Measurements from ENCODE around the gene HABP2. TPM values are rescaled to one million over a fixed set of nuclear protein-coding genes. Genes with fewer than 3 reads are reported as not detected.

Gene HABP2
- total RNA-seq, 1 experiment from 2014 or later, result 0.09 TPM

- no peak for TF ChIP-seq ATF2 (CRISPR knock-in tag; IDR thresholded peaks at IDR 0.05; ENCODE audit: borderline replicate concordance, low read depth)
- TF ChIP-seq ZNF263 (CRISPR knock-in tag; IDR thresholded peaks at IDR 0.05; ENCODE audit: low read depth), result no peak
- no peak for TF ChIP-seq MYBL2 (CRISPR knock-in tag; IDR thresholded peaks at IDR 0.05)
- TF ChIP-seq ZBTB21 (CRISPR knock-in tag; IDR thresholded peaks at IDR 0.05; ENCODE audit: borderline replicate concordance), result no peak
- TF ChIP-seq CREM (CRISPR knock-in tag; IDR thresholded peaks at IDR 0.05), result no peak
Measured at GRCh38 chr10:113550365-113550764, 2.5 kb upstream of the HABP2 start (continued).

- H3K27me3 Mint-ChIP-seq (ENCODE audit: low read depth), result peaks cover 88% of the 10 kb centered on the region
- POLR2A ChIA-PET, result no interaction called here
- no peak overlapping the region for H3K4me3 Mint-ChIP-seq
- no peak for TF ChIP-seq CBFB (CRISPR knock-in tag; IDR thresholded peaks at IDR 0.05; ENCODE audit: low read depth)
- no peak for TF ChIP-seq ZNF263 (CRISPR knock-in tag; IDR thresholded peaks at IDR 0.05; ENCODE audit: low read depth)
- TF ChIP-seq NFE2L1 (CRISPR knock-in tag; IDR thresholded peaks at IDR 0.05), result no peak
- TF ChIP-seq JAZF1 (CRISPR knock-in tag; IDR thresholded peaks at IDR 0.05), result no peak
- ATAC-seq (no peak), DNase-seq (ENCODE audit: low spot score) (no peak)
- H3K27ac Mint-ChIP-seq, result no peak overlapping the region
- H3K4me1 Mint-ChIP-seq, result peaks cover 3% of the 10 kb centered on the region; the same call in 1 of the 2 replicates
- CTCF ChIA-PET, result no interaction called here
- H3K36me3 Mint-ChIP-seq, result no peaks in the 10 kb centered on the region
- no peaks in the 10 kb centered on the region for H3K9me3 Mint-ChIP-seq
Measured at GRCh38 chr10:113552014-113552413, 839 bp upstream of the HABP2 start.

GRCh38 chr10:113553149-113553548 is 296 bp downstream of the HABP2 start:
- H3K27me3 Mint-ChIP-seq (ENCODE audit: low read depth), result peaks cover 94% of the 10 kb centered on the region
- H3K36me3 Mint-ChIP-seq, result no peaks in the 10 kb centered on the region
- H3K27ac Mint-ChIP-seq, result no peak overlapping the region
- ATAC-seq (no peak), DNase-seq (ENCODE audit: low spot score) (no peak)
- no peak for TF ChIP-seq NR1H2 (CRISPR knock-in tag; IDR thresholded peaks at IDR 0.05)
- no peak for TF ChIP-seq ATF3 (CRISPR knock-in tag; conservative IDR thresholded peaks at IDR 0.05)
- no peak for TF ChIP-seq JUN (CRISPR knock-in tag; IDR thresholded peaks at IDR 0.05)
- TF ChIP-seq ERG (CRISPR knock-in tag; IDR thresholded peaks at IDR 0.05), result no peak
- no peak for TF ChIP-seq ZNF396 (CRISPR knock-in tag; IDR thresholded peaks at IDR 0.05; ENCODE audit: borderline replicate concordance)
- no peak for TF ChIP-seq ZNF232 (CRISPR knock-in tag; IDR thresholded peaks at IDR 0.05)
- TF ChIP-seq GABPB1 (CRISPR knock-in tag; IDR thresholded peaks at IDR 0.05), result no peak
- H3K4me3 Mint-ChIP-seq, result no peak overlapping the region
- POLR2A ChIA-PET, result no interaction called here
- H3K4me1 Mint-ChIP-seq, result peaks cover 11% of the 10 kb centered on the region
- CTCF ChIA-PET, result interaction anchor here (1.8 kb wide), 1 partner anchor 10 kb away, joined by 7 read pairs; no protein-coding TSS in a partner anchor
- no peaks in the 10 kb centered on the region for H3K9me3 Mint-ChIP-seq

GRCh38 chr10:113554214-113554613 is 1.4 kb downstream of the HABP2 start:
- ChIA-PET POLR2A (no interaction called here), CTCF (interaction anchor here (1.8 kb wide), 1 partner anchor 9 kb away, joined by 7 read pairs; no protein-coding TSS in a partner anchor)
- Mint-ChIP-seq H3K27me3 (ENCODE audit: low read depth) (peaks cover 95% of the 10 kb centered on the region), H3K4me1 (peaks cover 21% of the 10 kb centered on the region), H3K27ac (no peak overlapping the region), H3K4me3 (no peak overlapping the region), H3K36me3 (no peaks in the 10 kb centered on the region), H3K9me3 (no peaks in the 10 kb centered on the region)
- DNase-seq (ENCODE audit: low spot score), result no peak
- no peak for ATAC-seq
- TF ChIP-seq FOXJ3 (CRISPR knock-in tag; IDR thresholded peaks at IDR 0.05; ENCODE audit: borderline replicate concordance) (no peak), NR1H2 (CRISPR knock-in tag; IDR thresholded peaks at IDR 0.05) (no peak), ZNF232 (CRISPR knock-in tag; IDR thresholded peaks at IDR 0.05) (no peak), CDX4 (CRISPR knock-in tag; IDR thresholded peaks at IDR 0.05; ENCODE audit: borderline replicate concordance) (no peak), SOX15 (CRISPR knock-in tag; IDR thresholded peaks at IDR 0.05) (no peak), ZNF317 (CRISPR knock-in tag; IDR thresholded peaks at IDR 0.05; ENCODE audit: borderline replicate concordance, low read depth) (no peak), ATF3 (CRISPR knock-in tag; conservative IDR thresholded peaks at IDR 0.05) (no peak), HMGA2 (CRISPR knock-in tag; IDR thresholded peaks at IDR 0.05) (no peak), SMAD4 (CRISPR knock-in tag; IDR thresholded peaks at IDR 0.05) (no peak), PRRX2 (CRISPR knock-in tag; IDR thresholded peaks at IDR 0.05) (no peak), SP1 (CRISPR knock-in tag; conservative IDR thresholded peaks at IDR 0.05) (no peak), ELF4 (CRISPR knock-in tag; IDR thresholded peaks at IDR 0.05; ENCODE audit: low read depth) (no peak), SMAD3 (CRISPR knock-in tag; IDR thresholded peaks at IDR 0.05; ENCODE audit: borderline replicate concordance) (no peak), CREM (CRISPR knock-in tag; IDR thresholded peaks at IDR 0.05) (no peak), OVOL2 (CRISPR knock-in tag; IDR thresholded peaks at IDR 0.05; ENCODE audit: borderline replicate concordance) (no peak), ZNF396 (CRISPR knock-in tag; IDR thresholded peaks at IDR 0.05; ENCODE audit: borderline replicate concordance) (no peak), ZBTB21 (CRISPR knock-in tag; IDR thresholded peaks at IDR 0.05; ENCODE audit: borderline replicate concordance) (no peak), ZSCAN18 (CRISPR knock-in tag; IDR thresholded peaks at IDR 0.05) (no peak)

Measured in WTC11 (cell line).